ENCODE data around the gene C3orf20.

- TF ChIP-seq CTCF (IDR thresholded peaks at IDR 0.05) (no peak), SIN3A (IDR thresholded peaks at IDR 0.05; ENCODE audit: borderline replicate concordance, insufficient read depth, low read depth, low read length) (no peak)
Measured at GRCh38 chr3:14700891-14701290, 25.9 kb downstream of the C3orf20 start.
